Natural killer cell (primary cell): ENCODE measurements around the gene PRRX1. TPM values are rescaled to one million over a fixed set of nuclear protein-coding genes. Genes with fewer than 3 reads are reported as not detected.

Experiments
- ATAC-seq, 3 donors: fragments of 150-1000 bp in 2 of 3; fragments of 200-7000 bp in 1 of 3; cut with Tn5 transposase; 1 replicate in 1 of 3; 2 replicates in 2 of 3; pipeline ENCODE4 v1.10.0; 2021; ENCODE audit warnings: mild to moderate bottlenecking in 2 of 3, moderate library complexity in 2 of 3
- DNase-seq, 2 donors: peaks; one replicate each; pipeline versions ENCODE4 v3.0.0 to v3.0.0-alpha.2; 2013 to 2021; ENCODE audit warnings: mixed read lengths in 1 of 2
- H3K27ac ChIP-seq: one replicate; pipeline ENCODE4 v1.5.1; 2013; ENCODE audit warnings: mild to moderate bottlenecking, low read length
- H3K27me3 ChIP-seq: one replicate; pipeline ENCODE4 v1.6.1; 2013; ENCODE audit warnings: low read length; ENCODE audit not compliant: control insufficient read depth, insufficient read depth
- H3K36me3 ChIP-seq: one replicate; pipeline ENCODE4 v1.6.1; 2013; ENCODE audit warnings: low read length; ENCODE audit not compliant: control insufficient read depth, insufficient read depth
- H3K4me1 ChIP-seq: one replicate; pipeline ENCODE4 v1.6.1; 2013; ENCODE audit warnings: low read length; ENCODE audit not compliant: control insufficient read depth, insufficient read depth
- H3K4me3 ChIP-seq: one replicate; pipeline ENCODE4 v1.5.1; 2013; ENCODE audit warnings: low read length
- H3K9me3 ChIP-seq: one replicate; pipeline ENCODE4 v1.6.1; 2013; ENCODE audit warnings: low read length; ENCODE audit not compliant: control insufficient read depth, insufficient read depth
- H3K27ac Mint-ChIP-seq, 2 donors: one replicate each; pipeline ENCODE4 v1.8.0; 2022; ENCODE audit warnings: mild to moderate bottlenecking in 2 of 2, mixed read lengths in 2 of 2, moderate library complexity in 1 of 2
- H3K27me3 Mint-ChIP-seq, 2 donors: one replicate each; pipeline ENCODE4 v1.8.0; 2022; ENCODE audit warnings: low read depth in 2 of 2, mixed read lengths in 2 of 2
- H3K36me3 Mint-ChIP-seq: one replicate; pipeline ENCODE4 v1.8.0; 2022; ENCODE audit warnings: mixed read lengths
- H3K4me1 Mint-ChIP-seq, 2 donors: one replicate each; pipeline ENCODE4 v1.8.0; 2022; ENCODE audit warnings: mixed read lengths in 2 of 2
- H3K4me3 Mint-ChIP-seq: one replicate; pipeline ENCODE4 v1.8.0; 2022; ENCODE audit warnings: mild to moderate bottlenecking, moderate library complexity, mixed read lengths
- H3K9me3 Mint-ChIP-seq, 2 donors: one replicate each; pipeline ENCODE4 v1.8.0; 2022; ENCODE audit warnings: mixed read lengths in 2 of 2
- CTCF ChIP-seq: fragments of 200-600 bp; IDR thresholded peaks from one replicate; pipeline ENCODE4 v1.8.0; 2022; ENCODE audit warnings: antibody characterized with exemption
- WGBS: methylation state at CpG from one replicate; pipeline ENCODE4 v1.1.7; 2013; ENCODE audit warnings: missing lambda C conversion rate; ENCODE audit not compliant: insufficient coverage; 5-methylcytosine and 5-hydroxymethylcytosine counted together
- intact Hi-C: fragments of 100-400 bp; cut with micrococcal nuclease; formaldehyde crosslinking; loops from one replicate; pipeline ENCODE4 v1.14.2; 2022
- total RNA-seq, 4 donors: library from RNA; stranded (reverse); fragments of 120-200 nt in 1 of 4; gene quantifications; one replicate each; pipeline versions ENCODE4 v1.2.3 to v1.2.4, GENCODE V29; 2013 to 2022

Gene PRRX1
- total RNA-seq, 3 donors from 2014 or later (not counting 1 experiment from before 2014, with no cell fraction given) = not detected

DNA sequence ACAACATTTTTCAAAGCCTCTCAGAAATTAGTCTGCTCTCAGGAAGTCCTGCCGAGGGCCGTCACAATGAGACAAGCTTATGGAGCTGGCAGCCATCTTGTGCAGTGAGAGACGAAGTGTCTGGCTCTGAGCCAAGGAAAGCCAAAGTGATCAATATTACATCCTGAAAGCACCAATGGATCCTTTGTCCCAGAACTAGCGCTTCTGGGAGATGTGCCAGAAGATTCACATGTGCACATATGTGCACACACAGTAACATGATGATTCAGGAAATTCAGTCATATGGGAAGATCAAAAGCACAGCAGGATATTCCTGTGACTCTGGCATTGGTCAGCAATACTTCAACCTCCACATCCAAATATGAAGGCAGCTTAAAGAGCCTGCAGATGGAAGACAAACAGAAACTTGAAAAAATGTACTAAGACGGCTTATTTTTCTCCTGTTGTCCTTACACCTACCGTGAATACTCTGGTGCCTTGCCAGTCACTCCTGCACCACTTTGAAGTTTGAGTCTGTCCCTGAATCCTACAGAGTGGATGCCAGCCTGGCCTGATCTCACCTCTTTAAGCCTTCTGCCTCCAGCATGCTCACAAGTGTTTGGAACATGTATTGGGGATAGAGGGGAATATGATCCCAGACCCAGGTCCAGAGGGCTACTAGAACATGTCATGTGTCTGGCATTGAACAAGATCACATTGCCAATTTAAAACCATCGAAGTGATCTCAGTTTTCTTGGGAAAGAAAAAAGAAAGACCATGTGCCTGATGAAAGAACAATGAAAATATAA is 44.5 kb upstream of the PRRX1 start:
- Mint-ChIP-seq H3K27ac (no peak overlapping the region), H3K36me3 (no peaks in the 10 kb centered on the region), H3K27me3 (peaks cover 6 to 12% of the 10 kb centered on the region in 2 donors), H3K9me3 (peaks cover 0 to 2% of the 10 kb centered on the region in 2 donors), H3K4me3 (no peak overlapping the region), H3K4me1 (no peaks in the 10 kb centered on the region)
- Histone ChIP-seq H3K36me3 (no peaks in the 10 kb centered on the region), H3K4me3 (no peak overlapping the region), H3K4me1 (no peaks in the 10 kb centered on the region), H3K27me3 (no peaks in the 10 kb centered on the region), H3K9me3 (no peaks in the 10 kb centered on the region), H3K27ac (no peak overlapping the region)
- TF ChIP-seq CTCF = no peak
- intact Hi-C loops = no loop called here
- DNase-seq (no peak), ATAC-seq (no peak)
- 89% methylated on average over 6 of the region's 7 CpGs for WGBS

GRCh38 chr1:170620164-170620563 is 43.8 kb upstream of the PRRX1 start:
- DNase-seq = no peak
- Histone ChIP-seq H3K4me1 (no peaks in the 10 kb centered on the region), H3K36me3 (no peaks in the 10 kb centered on the region), H3K9me3 (no peaks in the 10 kb centered on the region), H3K27ac (no peak overlapping the region), H3K4me3 (no peak overlapping the region), H3K27me3 (no peaks in the 10 kb centered on the region)
- intact Hi-C loops = no loop called here
- no peaks in the 10 kb centered on the region for H3K36me3 Mint-ChIP-seq
- TF ChIP-seq CTCF = no peak
- peaks cover 6 to 12% of the 10 kb centered on the region in 2 donors for H3K27me3 Mint-ChIP-seq
- no peak overlapping the region for H3K4me3 Mint-ChIP-seq
- no peak overlapping the region for H3K27ac Mint-ChIP-seq
- no peaks in the 10 kb centered on the region for H3K4me1 Mint-ChIP-seq
- peaks cover 0 to 2% of the 10 kb centered on the region in 2 donors for H3K9me3 Mint-ChIP-seq
- ATAC-seq = no peak

GRCh38 chr1:170623171-170623570 is 40.8 kb upstream of the PRRX1 start:
- TF ChIP-seq CTCF = no peak
- Mint-ChIP-seq H3K27me3 (peaks cover 0 to 12% of the 10 kb centered on the region in 2 donors), H3K9me3 (no peaks in the 10 kb centered on the region), H3K4me3 (no peak overlapping the region), H3K36me3 (no peaks in the 10 kb centered on the region), H3K4me1 (no peaks in the 10 kb centered on the region), H3K27ac (no peak overlapping the region)
- no peak for DNase-seq
- Histone ChIP-seq H3K27me3 (no peaks in the 10 kb centered on the region), H3K9me3 (no peaks in the 10 kb centered on the region), H3K36me3 (no peaks in the 10 kb centered on the region), H3K4me3 (no peak overlapping the region), H3K4me1 (no peaks in the 10 kb centered on the region), H3K27ac (no peak overlapping the region)
- intact Hi-C loops = no loop called here
- no peak for ATAC-seq
- 88% methylated on average over 2 of the region's 2 CpGs for WGBS

- DNase-seq = no peak
- H3K27me3 ChIP-seq = no peaks in the 10 kb centered on the region
- peaks cover 3 to 12% of the 10 kb centered on the region in 2 donors for H3K27me3 Mint-ChIP-seq
- intact Hi-C loops = no loop called here
- no peaks in the 10 kb centered on the region for H3K36me3 ChIP-seq
- H3K27ac Mint-ChIP-seq = no peak overlapping the region
- no peaks in the 10 kb centered on the region for H3K4me1 ChIP-seq
- TF ChIP-seq CTCF = no peak
- H3K9me3 Mint-ChIP-seq = no peaks in the 10 kb centered on the region
- no peak overlapping the region for H3K4me3 ChIP-seq
- ATAC-seq = no peak
- 87% methylated on average over 2 of the region's 2 CpGs for WGBS
- no peaks in the 10 kb centered on the region for H3K9me3 ChIP-seq
- no peaks in the 10 kb centered on the region for H3K36me3 Mint-ChIP-seq
- H3K27ac ChIP-seq = no peak overlapping the region
- no peaks in the 10 kb centered on the region for H3K4me1 Mint-ChIP-seq
- no peak overlapping the region for H3K4me3 Mint-ChIP-seq
Observed at GRCh38 chr1:170624146-170624545, 39.8 kb upstream of the PRRX1 start.
